ENCODE data around the gene LAMTOR5. TPM values are rescaled to one million over a fixed set of nuclear protein-coding genes. Genes with fewer than 3 reads are reported as not detected.

LAMTOR5 gene
- total and polyA plus RNA-seq, 2 of the 13 experiments (the other 11 are each of a cell fraction or from before 2014, with no cell fraction given): 96.7 to 400 TPM

- no peak for TF ChIP-seq FOSL1 (CRISPR knock-in tag; IDR thresholded peaks at IDR 0.05; ENCODE audit: borderline replicate concordance)
- peak; percentile 71; the same call in 1 of the 2 replicates for TF ChIP-seq CENPT (CRISPR knock-in tag; IDR thresholded peaks at IDR 0.05; ENCODE audit: low read depth)
- TF ChIP-seq ZNF609 (CRISPR knock-in tag; IDR thresholded peaks at IDR 0.05; ENCODE audit: borderline replicate concordance): peak; percentile 81
- TF ChIP-seq, protein P1, sequence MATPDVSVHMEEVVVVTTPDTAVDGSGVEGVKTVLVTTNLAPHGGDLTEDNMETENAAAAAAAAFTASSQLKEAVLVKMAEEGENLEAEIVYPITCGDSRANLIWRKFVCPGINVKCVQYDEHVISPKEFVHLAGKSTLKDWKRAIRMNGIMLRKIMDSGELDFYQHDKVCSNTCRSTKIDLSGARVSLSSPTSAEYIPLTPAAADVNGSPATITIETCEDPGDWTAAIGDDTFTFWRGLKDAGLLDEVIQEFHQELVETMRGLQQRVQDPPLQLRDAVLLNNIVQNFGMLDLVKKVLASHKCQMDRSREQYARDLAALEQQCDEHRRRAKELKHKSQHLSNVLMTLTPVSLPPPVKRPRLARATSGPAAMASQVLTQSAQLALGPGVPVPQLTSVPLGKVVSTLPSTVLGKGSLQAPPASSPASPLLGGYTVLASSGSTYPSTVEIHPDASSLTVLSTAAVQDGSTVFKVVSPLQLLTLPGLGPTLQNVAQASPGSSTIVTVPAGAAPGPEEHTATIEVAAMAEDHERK (CRISPR knock-in tag; IDR thresholded peaks at IDR 0.05; ENCODE audit: low read depth): peak; percentile 66; the same call in 1 of the 2 replicates
- TF ChIP-seq SCMH1 (CRISPR knock-in tag; IDR thresholded peaks at IDR 0.05; ENCODE audit: borderline replicate concordance): no peak
- peak; percentile 92; the same call in 1 of the 2 replicates for TF ChIP-seq ZNF101 (CRISPR knock-in tag; IDR thresholded peaks at IDR 0.05; ENCODE audit: borderline replicate concordance, low read depth)
- TF ChIP-seq, protein P2, sequence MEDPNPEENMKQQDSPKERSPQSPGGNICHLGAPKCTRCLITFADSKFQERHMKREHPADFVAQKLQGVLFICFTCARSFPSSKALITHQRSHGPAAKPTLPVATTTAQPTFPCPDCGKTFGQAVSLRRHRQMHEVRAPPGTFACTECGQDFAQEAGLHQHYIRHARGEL (CRISPR knock-in tag; IDR thresholded peaks at IDR 0.05): no peak
- peak; percentile 28; the same call in 1 of the 2 replicates for TF ChIP-seq TSC22D2 (CRISPR knock-in tag; IDR thresholded peaks at IDR 0.05; ENCODE audit: borderline replicate concordance)
- TF ChIP-seq CREM (IDR thresholded peaks at IDR 0.05): peak; percentile 97
- peak; percentile 78 for TF ChIP-seq CREM (CRISPR knock-in tag; IDR thresholded peaks at IDR 0.05)
- TF ChIP-seq, protein P3, sequence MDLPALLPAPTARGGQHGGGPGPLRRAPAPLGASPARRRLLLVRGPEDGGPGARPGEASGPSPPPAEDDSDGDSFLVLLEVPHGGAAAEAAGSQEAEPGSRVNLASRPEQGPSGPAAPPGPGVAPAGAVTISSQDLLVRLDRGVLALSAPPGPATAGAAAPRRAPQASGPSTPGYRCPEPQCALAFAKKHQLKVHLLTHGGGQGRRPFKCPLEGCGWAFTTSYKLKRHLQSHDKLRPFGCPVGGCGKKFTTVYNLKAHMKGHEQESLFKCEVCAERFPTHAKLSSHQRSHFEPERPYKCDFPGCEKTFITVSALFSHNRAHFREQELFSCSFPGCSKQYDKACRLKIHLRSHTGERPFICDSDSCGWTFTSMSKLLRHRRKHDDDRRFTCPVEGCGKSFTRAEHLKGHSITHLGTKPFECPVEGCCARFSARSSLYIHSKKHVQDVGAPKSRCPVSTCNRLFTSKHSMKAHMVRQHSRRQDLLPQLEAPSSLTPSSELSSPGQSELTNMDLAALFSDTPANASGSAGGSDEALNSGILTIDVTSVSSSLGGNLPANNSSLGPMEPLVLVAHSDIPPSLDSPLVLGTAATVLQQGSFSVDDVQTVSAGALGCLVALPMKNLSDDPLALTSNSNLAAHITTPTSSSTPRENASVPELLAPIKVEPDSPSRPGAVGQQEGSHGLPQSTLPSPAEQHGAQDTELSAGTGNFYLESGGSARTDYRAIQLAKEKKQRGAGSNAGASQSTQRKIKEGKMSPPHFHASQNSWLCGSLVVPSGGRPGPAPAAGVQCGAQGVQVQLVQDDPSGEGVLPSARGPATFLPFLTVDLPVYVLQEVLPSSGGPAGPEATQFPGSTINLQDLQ (CRISPR knock-in tag; IDR thresholded peaks at IDR 0.05): no peak
- peak; percentile 72 for TF ChIP-seq ZNF724P (CRISPR knock-in tag; IDR thresholded peaks at IDR 0.05; ENCODE audit: borderline replicate concordance)
- TF ChIP-seq ZNF567 (CRISPR knock-in tag; IDR thresholded peaks at IDR 0.05; ENCODE audit: borderline replicate concordance): peak; percentile 84
- TF ChIP-seq ARID2 (CRISPR knock-in tag; IDR thresholded peaks at IDR 0.05; ENCODE audit: borderline replicate concordance): peak; percentile 94
- TF ChIP-seq FOXP1 (IDR thresholded peaks at IDR 0.05): no peak
- TF ChIP-seq FOXP1 (CRISPR knock-in tag; IDR thresholded peaks at IDR 0.05): no peak; the same call in 1 of the 2 replicates
Measured at GRCh38 chr1:110407260-110408210, at the start of gene LAMTOR5 (continued).

Measured in HepG2 (cell line).